DND-41 (cell line): Measurements from ENCODE around the gene SLC2A6.

Experiments
- ATAC-seq: fragments of 200-7000 bp; cut with Tn5 transposase; 3 replicates; pipeline ENCODE4 v1.9.1; 2021; ENCODE audit warnings: low read depth; ENCODE audit not compliant: insufficient read depth
- DNase-seq: peaks from one replicate; pipeline ENCODE4 v3.0.0-alpha.2; 2020
- H2AFZ ChIP-seq: 2 replicates; pipeline ENCODE4 v1.6.0; 2012; ENCODE audit warnings: low read depth, low read length
- H3K27ac ChIP-seq: 2 replicates; pipeline ENCODE4 v1.5.1; 2012; ENCODE audit warnings: low read length, inconsistent platforms
- H3K27me3 ChIP-seq: fragments of 200-600 bp; sonication (generic); 2 replicates; pipeline ENCODE4 v1.6.0; 2012; ENCODE audit warnings: low read length, mild to moderate bottlenecking, inconsistent platforms; ENCODE audit not compliant: insufficient read depth, poor library complexity
- H3K36me3 ChIP-seq: 2 replicates; pipeline ENCODE4 v1.5.1; 2012; ENCODE audit warnings: low read length, inconsistent platforms; ENCODE audit not compliant: insufficient read depth
- H3K4me1 ChIP-seq: 2 replicates; pipeline ENCODE4 v1.5.1; 2012; ENCODE audit warnings: mild to moderate bottlenecking, low read length; ENCODE audit not compliant: insufficient read depth
- H3K4me2 ChIP-seq: 2 replicates; pipeline ENCODE4 v1.6.0; 2012; ENCODE audit warnings: mild to moderate bottlenecking, moderate library complexity, low read length, inconsistent platforms; ENCODE audit not compliant: insufficient read depth
- H3K4me3 ChIP-seq, 2 experiments: fragments of 200-600 bp in 1 of 2; shearing (Covaris generic) in 1 of 2; 2 replicates each; pipeline ENCODE4 v1.5.1; 2012 to 2016; ENCODE audit warnings: inconsistent platforms in 2 of 2, low read length in 2 of 2, mild to moderate bottlenecking in 2 of 2, low read depth in 1 of 2, moderate library complexity in 1 of 2
- H3K79me2 ChIP-seq: 2 replicates; pipeline ENCODE4 v1.6.0; 2012; ENCODE audit warnings: low read length, inconsistent platforms; ENCODE audit not compliant: insufficient read depth
- H3K9ac ChIP-seq: 2 replicates; pipeline ENCODE4 v1.6.0; 2012; ENCODE audit warnings: low read depth, mild to moderate bottlenecking, inconsistent platforms, low read length, moderate library complexity
- H3K9me3 ChIP-seq: 2 replicates; pipeline ENCODE4 v1.5.1; 2012; ENCODE audit warnings: low read length, moderate library complexity, mild to moderate bottlenecking, inconsistent platforms; ENCODE audit not compliant: insufficient read depth, severe bottlenecking
- H4K20me1 ChIP-seq: 2 replicates; pipeline ENCODE4 v1.6.0; 2012; ENCODE audit warnings: low read length; ENCODE audit not compliant: insufficient read depth
- EZH2 ChIP-seq: IDR thresholded peaks from 3 replicates; pipeline ENCODE4 v1.6.1; 2012; ENCODE audit warnings: borderline replicate concordance, low read depth, mild to moderate bottlenecking, moderate library complexity, low read length, inconsistent platforms; ENCODE audit not compliant: severe bottlenecking
- TF ChIP-seq, protein P1 (sequence below): IDR thresholded peaks from 2 replicates; pipeline ENCODE4 v1.5.1; 2012; ENCODE audit warnings: borderline replicate concordance, low read length, moderate library complexity, mild to moderate bottlenecking; ENCODE audit not compliant: poor library complexity, severe bottlenecking; ENCODE audit errors: extremely low read depth

Gene SLC2A6

GRCh38 chr9:133456409-133456808, 22.5 kb downstream of the SLC2A6 start:
- Histone ChIP-seq H3K4me2 (no peak overlapping the region), H2AFZ (no peak overlapping the region), H3K27me3 (no peaks in the 10 kb centered on the region), H3K9ac (no peak overlapping the region), H3K4me3 (no peak overlapping the region), H3K9me3 (no peaks in the 10 kb centered on the region), H3K27ac (no peak overlapping the region), H4K20me1 (0 out of 2 replicates have a peak, but pooled peaks cover 6% of the 10 kb centered on the region), H3K36me3 (no peaks in the 10 kb centered on the region), H3K79me2 (no peaks in the 10 kb centered on the region), H3K4me1 (peaks cover 21% of the 10 kb centered on the region)
- no peak for DNase-seq
- TF ChIP-seq EZH2, result no peak
- TF ChIP-seq, protein P1, sequence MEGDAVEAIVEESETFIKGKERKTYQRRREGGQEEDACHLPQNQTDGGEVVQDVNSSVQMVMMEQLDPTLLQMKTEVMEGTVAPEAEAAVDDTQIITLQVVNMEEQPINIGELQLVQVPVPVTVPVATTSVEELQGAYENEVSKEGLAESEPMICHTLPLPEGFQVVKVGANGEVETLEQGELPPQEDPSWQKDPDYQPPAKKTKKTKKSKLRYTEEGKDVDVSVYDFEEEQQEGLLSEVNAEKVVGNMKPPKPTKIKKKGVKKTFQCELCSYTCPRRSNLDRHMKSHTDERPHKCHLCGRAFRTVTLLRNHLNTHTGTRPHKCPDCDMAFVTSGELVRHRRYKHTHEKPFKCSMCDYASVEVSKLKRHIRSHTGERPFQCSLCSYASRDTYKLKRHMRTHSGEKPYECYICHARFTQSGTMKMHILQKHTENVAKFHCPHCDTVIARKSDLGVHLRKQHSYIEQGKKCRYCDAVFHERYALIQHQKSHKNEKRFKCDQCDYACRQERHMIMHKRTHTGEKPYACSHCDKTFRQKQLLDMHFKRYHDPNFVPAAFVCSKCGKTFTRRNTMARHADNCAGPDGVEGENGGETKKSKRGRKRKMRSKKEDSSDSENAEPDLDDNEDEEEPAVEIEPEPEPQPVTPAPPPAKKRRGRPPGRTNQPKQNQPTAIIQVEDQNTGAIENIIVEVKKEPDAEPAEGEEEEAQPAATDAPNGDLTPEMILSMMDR, result peak; percentile 38
- ATAC-seq, result no peak

- Histone ChIP-seq H3K9ac (no peak overlapping the region), H3K27me3 (no peaks in the 10 kb centered on the region), H2AFZ (no peak overlapping the region), H3K4me1 (peaks cover 21% of the 10 kb centered on the region), H3K27ac (no peak overlapping the region), H3K9me3 (no peaks in the 10 kb centered on the region), H3K4me3 (no peak overlapping the region), H3K36me3 (no peaks in the 10 kb centered on the region), H3K4me2 (no peak overlapping the region), H3K79me2 (no peaks in the 10 kb centered on the region), H4K20me1 (0 out of 2 replicates have a peak, but pooled peaks cover 2% of the 10 kb centered on the region)
- no peak for DNase-seq
- TF ChIP-seq, protein P1, result no peak
- no peak for TF ChIP-seq EZH2
- ATAC-seq, result no peak
Measured at GRCh38 chr9:133455936-133456335, 23.0 kb downstream of the SLC2A6 start.

GRCh38 chr9:133454943-133455673, 23.8 kb downstream of the SLC2A6 start:
- Histone ChIP-seq H3K9ac (no peak overlapping the region), H3K27ac (no peak overlapping the region), H3K4me3 (no peak overlapping the region), H3K79me2 (no peaks in the 10 kb centered on the region), H3K36me3 (no peaks in the 10 kb centered on the region), H2AFZ (no peak overlapping the region), H3K27me3 (no peaks in the 10 kb centered on the region), H3K4me2 (no peak overlapping the region), H3K9me3 (no peaks in the 10 kb centered on the region), H3K4me1 (peaks cover 15% of the 10 kb centered on the region), H4K20me1 (no peaks in the 10 kb centered on the region)
- TF ChIP-seq, protein P1, result no peak
- no peak for TF ChIP-seq EZH2
- DNase-seq, result no peak
- ATAC-seq, result no peak

DNA sequence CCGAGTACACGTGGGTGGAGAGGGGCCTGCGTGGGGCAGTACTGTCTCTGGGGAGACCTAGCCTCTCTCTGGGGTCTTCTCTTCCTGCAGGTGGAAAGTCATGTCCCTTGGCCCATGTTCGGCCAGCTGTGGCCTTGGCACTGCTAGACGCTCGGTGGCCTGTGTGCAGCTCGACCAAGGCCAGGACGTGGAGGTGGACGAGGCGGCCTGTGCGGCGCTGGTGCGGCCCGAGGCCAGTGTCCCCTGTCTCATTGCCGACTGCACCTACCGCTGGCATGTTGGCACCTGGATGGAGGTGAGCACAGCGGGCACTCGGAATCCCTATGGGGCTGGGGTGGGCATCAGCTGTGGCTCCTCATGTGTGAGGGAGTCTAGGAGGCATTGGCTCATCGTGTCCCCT, 24.6 kb downstream of the SLC2A6 start:
- H3K4me1 ChIP-seq, result peaks cover 11% of the 10 kb centered on the region
- H2AFZ ChIP-seq, result no peak overlapping the region
- no peak overlapping the region for H3K9ac ChIP-seq
- H3K27me3 ChIP-seq, result no peaks in the 10 kb centered on the region
- no peak overlapping the region for H3K4me3 ChIP-seq
- no peak overlapping the region for H3K4me2 ChIP-seq
- H3K27ac ChIP-seq, result no peak overlapping the region
- DNase-seq (no peak), ATAC-seq (no peak)
- H4K20me1 ChIP-seq, result no peaks in the 10 kb centered on the region
- no peaks in the 10 kb centered on the region for H3K36me3 ChIP-seq
- TF ChIP-seq EZH2, result no peak
- TF ChIP-seq, protein P1, result no peak
- H3K79me2 ChIP-seq, result no peaks in the 10 kb centered on the region
- H3K9me3 ChIP-seq, result no peaks in the 10 kb centered on the region
